22Rv1 (cell line): ENCODE data around the gene MOSPD2.

Experiments used
- ZFX ChIP-seq: fragments of 450-650 bp; IDR thresholded peaks from 2 replicates; pipeline ENCODE4 v1.6.1; 2017; ENCODE audit warnings: antibody characterized with exemption, borderline replicate concordance
- TF ChIP-seq, protein P1 (sequence below): fragments of 450-650 bp; IDR thresholded peaks from 2 replicates; pipeline ENCODE4 v1.5.1; 2017; ENCODE audit warnings: mild to moderate bottlenecking

DNA sequence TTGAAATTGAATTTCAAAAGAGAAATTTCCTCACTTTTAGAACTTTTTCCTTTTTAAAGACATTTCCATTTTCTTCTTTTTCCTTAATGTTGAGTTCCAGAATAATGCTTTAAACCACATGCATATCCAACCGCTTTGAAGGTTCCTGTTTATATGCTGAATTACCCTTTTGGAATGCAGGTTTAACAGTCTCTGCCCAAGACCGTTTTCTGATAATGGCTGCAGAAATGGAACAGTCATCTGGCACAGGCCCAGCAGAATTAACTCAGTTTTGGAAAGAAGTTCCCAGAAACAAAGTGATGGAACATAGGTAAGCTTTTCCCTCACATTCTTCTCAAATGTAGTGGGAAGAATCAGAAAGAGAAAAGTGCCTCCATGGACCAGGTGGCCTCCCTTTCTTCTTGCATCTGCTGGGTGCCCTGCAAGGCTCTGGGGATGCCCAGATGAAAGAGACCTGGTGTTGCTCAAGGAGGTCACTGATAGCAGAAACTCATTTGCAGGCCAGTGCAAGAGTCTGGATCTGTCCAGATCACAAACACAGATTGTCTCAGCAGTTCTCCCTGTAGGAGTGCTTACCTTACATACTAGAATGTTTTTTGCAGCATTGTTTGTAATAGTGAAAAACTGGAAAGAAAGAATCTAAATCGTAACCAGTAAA, 42.9 kb downstream of the MOSPD2 start:
- TF ChIP-seq, protein P1, sequence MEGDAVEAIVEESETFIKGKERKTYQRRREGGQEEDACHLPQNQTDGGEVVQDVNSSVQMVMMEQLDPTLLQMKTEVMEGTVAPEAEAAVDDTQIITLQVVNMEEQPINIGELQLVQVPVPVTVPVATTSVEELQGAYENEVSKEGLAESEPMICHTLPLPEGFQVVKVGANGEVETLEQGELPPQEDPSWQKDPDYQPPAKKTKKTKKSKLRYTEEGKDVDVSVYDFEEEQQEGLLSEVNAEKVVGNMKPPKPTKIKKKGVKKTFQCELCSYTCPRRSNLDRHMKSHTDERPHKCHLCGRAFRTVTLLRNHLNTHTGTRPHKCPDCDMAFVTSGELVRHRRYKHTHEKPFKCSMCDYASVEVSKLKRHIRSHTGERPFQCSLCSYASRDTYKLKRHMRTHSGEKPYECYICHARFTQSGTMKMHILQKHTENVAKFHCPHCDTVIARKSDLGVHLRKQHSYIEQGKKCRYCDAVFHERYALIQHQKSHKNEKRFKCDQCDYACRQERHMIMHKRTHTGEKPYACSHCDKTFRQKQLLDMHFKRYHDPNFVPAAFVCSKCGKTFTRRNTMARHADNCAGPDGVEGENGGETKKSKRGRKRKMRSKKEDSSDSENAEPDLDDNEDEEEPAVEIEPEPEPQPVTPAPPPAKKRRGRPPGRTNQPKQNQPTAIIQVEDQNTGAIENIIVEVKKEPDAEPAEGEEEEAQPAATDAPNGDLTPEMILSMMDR = no peak
- no peak for TF ChIP-seq ZFX
